ENCODE results near the gene GGA3.
"Not testable (repeated sequence)": the region's sequence is repeated elsewhere in the genome, so short reads cannot be mapped to it uniquely, and the experiment has no call there.

The GGA3 gene

GRCh38 chr17:75287221-75287620 lies 25.8 kb upstream of the GGA3 start:
- H3K4me1 ChIP-seq (ENCODE audit: insufficient read depth, low read length) = peaks cover 24% of the 10 kb centered on the region
- H3K36me3 ChIP-seq (ENCODE audit: insufficient read depth, low read length) = peaks cover 37% of the 10 kb centered on the region
- no peak for ATAC-seq (ENCODE audit: insufficient read depth, low read depth)
- no peak overlapping the region for H3K9ac ChIP-seq (ENCODE audit: low read depth, low read length)
- no peak for TF ChIP-seq CTCF (IDR thresholded peaks at IDR 0.05; ENCODE audit: borderline replicate concordance, extremely low read depth, low read length, poor library complexity, severe bottlenecking)
- TF ChIP-seq EZH2 (IDR thresholded peaks at IDR 0.05; ENCODE audit: borderline replicate concordance, low read depth, low read length, severe bottlenecking) = no peak
- H2AFZ ChIP-seq (ENCODE audit: low read depth, low read length) = no peak overlapping the region
- DNase-seq = no peak
- H3K27me3 ChIP-seq (ENCODE audit: insufficient read depth, low read length, poor library complexity) = no peaks in the 10 kb centered on the region
- no peak overlapping the region for H3K27ac ChIP-seq (ENCODE audit: low read length)
- peaks cover 34% of the 10 kb centered on the region for H3K79me2 ChIP-seq (ENCODE audit: insufficient read depth, low read length)
- no peak overlapping the region for H3K4me3 ChIP-seq (ENCODE audit: low read depth in 1 of 2, low read length in 2 of 2)
- H3K9me3 ChIP-seq (ENCODE audit: insufficient read depth, low read length, severe bottlenecking) = no peaks in the 10 kb centered on the region
- no peaks in the 10 kb centered on the region; the same call in 1 of the 2 replicates for H4K20me1 ChIP-seq (ENCODE audit: insufficient read depth, low read length)
- peak overlapping the region; percentile 90; the same call in 1 of the 2 replicates for H3K4me2 ChIP-seq (ENCODE audit: insufficient read depth, low read length)

DNA sequence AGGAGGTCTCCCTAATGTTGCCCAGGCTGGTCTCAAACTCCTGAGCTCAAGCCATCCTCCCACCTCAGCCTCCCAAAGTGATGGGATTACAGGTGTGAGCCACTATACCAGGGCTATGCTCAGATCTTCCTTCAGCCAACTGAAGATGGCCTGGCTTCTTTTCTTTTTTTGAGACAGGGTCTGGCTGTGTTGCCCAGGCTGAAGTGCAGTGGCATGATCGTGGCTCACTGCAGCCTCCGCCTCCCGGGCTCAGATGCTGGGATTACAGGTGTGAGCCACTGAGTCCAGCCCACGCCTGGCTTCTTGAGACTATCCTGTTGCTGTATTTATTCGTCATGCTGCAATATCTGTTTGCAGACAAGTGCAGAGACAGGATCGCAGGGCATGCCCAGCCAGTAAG lies 23.7 kb upstream of the GGA3 start:
- ATAC-seq (ENCODE audit: insufficient read depth, low read depth) (no peak), DNase-seq (no peak)
- no peak overlapping the region for H3K4me3 ChIP-seq (ENCODE audit: low read depth in 1 of 2, low read length in 2 of 2)
- H3K4me1 ChIP-seq (ENCODE audit: insufficient read depth, low read length) = peaks cover 17% of the 10 kb centered on the region
- H3K27ac ChIP-seq (ENCODE audit: low read length) = no peak overlapping the region
- TF ChIP-seq EZH2 (IDR thresholded peaks at IDR 0.05; ENCODE audit: borderline replicate concordance, low read depth, low read length, severe bottlenecking) (no peak), CTCF (IDR thresholded peaks at IDR 0.05; ENCODE audit: borderline replicate concordance, extremely low read depth, low read length, poor library complexity, severe bottlenecking) (no peak)
- H3K9me3 ChIP-seq (ENCODE audit: insufficient read depth, low read length, severe bottlenecking) = no peaks in the 10 kb centered on the region
- H3K79me2 ChIP-seq (ENCODE audit: insufficient read depth, low read length) = peaks cover 34% of the 10 kb centered on the region
- no peak overlapping the region for H3K4me2 ChIP-seq (ENCODE audit: insufficient read depth, low read length)
- no peak overlapping the region for H2AFZ ChIP-seq (ENCODE audit: low read depth, low read length)
- H3K27me3 ChIP-seq (ENCODE audit: insufficient read depth, low read length, poor library complexity) = no peaks in the 10 kb centered on the region
- H4K20me1 ChIP-seq (ENCODE audit: insufficient read depth, low read length) = no peaks in the 10 kb centered on the region; the same call in 1 of the 2 replicates
- H3K9ac ChIP-seq (ENCODE audit: low read depth, low read length) = no peak overlapping the region
- H3K36me3 ChIP-seq (ENCODE audit: insufficient read depth, low read length) = peaks cover 48% of the 10 kb centered on the region

DNA sequence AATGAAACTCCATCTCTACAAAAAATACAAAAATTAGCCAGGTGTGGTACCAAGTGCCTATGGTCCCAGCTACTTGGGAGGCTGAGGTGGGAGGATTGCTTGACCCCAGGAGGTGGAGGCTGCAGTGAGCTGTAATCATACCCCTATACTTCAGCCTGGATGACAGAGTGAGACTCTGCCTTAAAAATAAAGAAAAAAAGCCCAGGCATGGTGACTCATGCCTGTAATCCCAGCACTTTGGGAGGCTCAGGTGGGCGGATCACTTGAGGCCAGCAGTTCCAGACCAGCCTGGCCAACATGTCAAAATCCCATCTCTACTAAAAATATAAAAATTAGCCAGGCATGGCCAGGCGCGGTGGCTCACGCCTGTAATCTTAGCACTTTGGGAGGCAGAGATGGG lies 18.8 kb upstream of the GGA3 start:
- H3K4me2 ChIP-seq (ENCODE audit: insufficient read depth, low read length); H3K27me3 ChIP-seq (ENCODE audit: insufficient read depth, low read length, poor library complexity); ATAC-seq (ENCODE audit: insufficient read depth, low read depth); H4K20me1 ChIP-seq (ENCODE audit: insufficient read depth, low read length); H2AFZ ChIP-seq (ENCODE audit: low read depth, low read length); H3K79me2 ChIP-seq (ENCODE audit: insufficient read depth, low read length); DNase-seq; H3K4me3 ChIP-seq (ENCODE audit: low read depth in 1 of 2, low read length in 2 of 2); H3K4me1 ChIP-seq (ENCODE audit: insufficient read depth, low read length); H3K27ac ChIP-seq (ENCODE audit: low read length); H3K9ac ChIP-seq (ENCODE audit: low read depth, low read length); H3K9me3 ChIP-seq (ENCODE audit: insufficient read depth, low read length, severe bottlenecking): not testable (repeated sequence)
- H3K36me3 ChIP-seq (ENCODE audit: insufficient read depth, low read length) = peaks cover 51% of the 10 kb centered on the region

DNA sequence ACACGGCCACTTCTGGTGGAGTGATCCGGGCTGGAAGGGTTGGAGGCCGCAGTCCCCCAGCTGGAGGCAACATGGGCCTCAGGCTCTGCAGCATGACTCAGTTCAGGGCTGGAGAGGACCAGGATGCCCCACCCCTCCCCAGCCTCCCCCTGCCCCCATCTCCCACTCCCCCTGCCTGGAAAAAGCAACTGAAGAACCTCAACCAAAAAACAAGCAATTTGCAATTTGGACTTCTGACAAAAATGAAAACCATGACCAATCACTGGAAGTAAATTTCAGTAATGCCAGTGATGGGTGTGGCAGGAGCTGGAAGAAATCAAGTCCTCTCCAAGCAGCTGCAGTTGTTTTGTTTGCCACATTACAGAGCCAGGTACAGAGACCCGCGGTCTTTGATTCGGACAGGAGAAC lies 16.3 kb upstream of the GGA3 start:
- Histone ChIP-seq H3K9me3 (ENCODE audit: insufficient read depth, low read length, severe bottlenecking) (no peaks in the 10 kb centered on the region), H3K27me3 (ENCODE audit: insufficient read depth, low read length, poor library complexity) (no peaks in the 10 kb centered on the region), H3K36me3 (ENCODE audit: insufficient read depth, low read length) (peaks cover 59% of the 10 kb centered on the region), H2AFZ (ENCODE audit: low read depth, low read length) (no peak overlapping the region), H3K79me2 (ENCODE audit: insufficient read depth, low read length) (peaks cover 11% of the 10 kb centered on the region; the same call in 1 of the 2 replicates), H3K4me3 (ENCODE audit: low read depth in 1 of 2, low read length in 2 of 2) (no peak overlapping the region), H3K9ac (ENCODE audit: low read depth, low read length) (no peak overlapping the region), H3K4me1 (ENCODE audit: insufficient read depth, low read length) (peaks cover 12% of the 10 kb centered on the region), H3K4me2 (ENCODE audit: insufficient read depth, low read length) (no peak overlapping the region), H4K20me1 (ENCODE audit: insufficient read depth, low read length) (peaks cover 6% of the 10 kb centered on the region), H3K27ac (ENCODE audit: low read length) (no peak overlapping the region)
- ATAC-seq (ENCODE audit: insufficient read depth, low read depth) (no peak), DNase-seq (no peak)
- TF ChIP-seq EZH2 (IDR thresholded peaks at IDR 0.05; ENCODE audit: borderline replicate concordance, low read depth, low read length, severe bottlenecking) = no peak
